Chondrocyte (in vitro differentiated cells): ENCODE results near the gene OSMR. TPM values are rescaled to one million over a fixed set of nuclear protein-coding genes. Genes with fewer than 3 reads are reported as not detected.

Experiments used
- DNase-seq: peaks from one replicate; pipeline ENCODE4 v3.0.0; 2021; ENCODE audit warnings: mixed read lengths, low spot score
- H3K27ac Mint-ChIP-seq: one replicate; pipeline ENCODE4 v1.8.0; 2021; ENCODE audit warnings: mild to moderate bottlenecking, moderate library complexity, mixed read lengths; ENCODE audit not compliant: unreplicated experiment
- H3K27me3 Mint-ChIP-seq: 2 replicates; pipeline ENCODE4 v1.8.0; 2021; ENCODE audit warnings: low read depth, mixed read lengths
- H3K36me3 Mint-ChIP-seq: 2 replicates; pipeline ENCODE4 v1.8.0; 2021; ENCODE audit warnings: low read depth, mixed read lengths
- H3K4me1 Mint-ChIP-seq: 2 replicates; pipeline ENCODE4 v1.8.0; 2021; ENCODE audit warnings: low read depth, mild to moderate bottlenecking, mixed read lengths
- H3K4me3 Mint-ChIP-seq: one replicate; pipeline ENCODE4 v1.8.0; 2021; ENCODE audit warnings: mild to moderate bottlenecking, moderate library complexity, mixed read lengths; ENCODE audit not compliant: unreplicated experiment
- H3K9me3 Mint-ChIP-seq: 2 replicates; pipeline ENCODE4 v1.8.0; 2021; ENCODE audit warnings: low read depth, mixed read lengths
- CTCF ChIP-seq: fragments of 200-600 bp; sonication (generic); IDR thresholded peaks from 2 replicates; pipeline ENCODE4 v1.5.0; 2021; ENCODE audit warnings: antibody characterized with exemption, mild to moderate bottlenecking, moderate library complexity
- total RNA-seq: library from RNA; stranded (reverse); gene quantifications from 3 replicates; pipeline ENCODE4 v1.2.1, GENCODE V29; 2021

The OSMR gene
- total RNA-seq, 1 donor from 2014 or later, result 43.0 TPM

- peaks cover 3% of the 10 kb centered on the region for H3K9me3 Mint-ChIP-seq
- TF ChIP-seq CTCF, result peak; percentile 96
- no peaks in the 10 kb centered on the region for H3K27me3 Mint-ChIP-seq
- no peak for DNase-seq
- H3K36me3 Mint-ChIP-seq, result no peaks in the 10 kb centered on the region
- peaks cover 25% of the 10 kb centered on the region for H3K4me1 Mint-ChIP-seq
- no peak overlapping the region for H3K4me3 Mint-ChIP-seq
- no peak overlapping the region for H3K27ac Mint-ChIP-seq
These were observed 36.1 kb upstream of the OSMR start for GRCh38 chr5:38809388-38810359.

- Mint-ChIP-seq H3K4me1 (peaks cover 1% of the 10 kb centered on the region), H3K4me3 (no peak overlapping the region), H3K27me3 (no peaks in the 10 kb centered on the region), H3K9me3 (no peaks in the 10 kb centered on the region), H3K36me3 (peaks cover 3% of the 10 kb centered on the region), H3K27ac (no peak overlapping the region)
- no peak for TF ChIP-seq CTCF
- no peak for DNase-seq
These were observed 30.9 kb upstream of the OSMR start for GRCh38 chr5:38814879-38815278.

- peaks cover 5% of the 10 kb centered on the region for H3K36me3 Mint-ChIP-seq
- no peaks in the 10 kb centered on the region for H3K27me3 Mint-ChIP-seq
- TF ChIP-seq CTCF, result no peak
- no peak overlapping the region for H3K27ac Mint-ChIP-seq
- no peaks in the 10 kb centered on the region for H3K4me1 Mint-ChIP-seq
- DNase-seq, result no peak
- H3K4me3 Mint-ChIP-seq, result no peak overlapping the region
- no peaks in the 10 kb centered on the region for H3K9me3 Mint-ChIP-seq
These were observed 29.5 kb upstream of the OSMR start for GRCh38 chr5:38816083-38817030.

- no peak for DNase-seq
- Mint-ChIP-seq H3K9me3 (peaks cover 5% of the 10 kb centered on the region), H3K4me3 (no peak overlapping the region), H3K36me3 (peaks cover 11% of the 10 kb centered on the region), H3K27ac (no peak overlapping the region), H3K4me1 (peaks cover 15% of the 10 kb centered on the region), H3K27me3 (no peaks in the 10 kb centered on the region)
- TF ChIP-seq CTCF, result no peak
These were observed 24.1 kb upstream of the OSMR start for GRCh38 chr5:38821679-38822078.

- no peak for DNase-seq
- Mint-ChIP-seq H3K27ac (no peak overlapping the region), H3K9me3 (peaks cover 5% of the 10 kb centered on the region), H3K27me3 (no peaks in the 10 kb centered on the region), H3K36me3 (peaks cover 7% of the 10 kb centered on the region), H3K4me1 (peaks cover 17% of the 10 kb centered on the region), H3K4me3 (no peak overlapping the region)
- TF ChIP-seq CTCF, result no peak
These were observed 22.3 kb upstream of the OSMR start for GRCh38 chr5:38823503-38823902.
